ENCODE results near the gene CCDC154. TPM values are rescaled to one million over a fixed set of nuclear protein-coding genes. Genes with fewer than 3 reads are reported as not detected.

The CCDC154 gene
- total and polyA plus RNA-seq, 2 of the 4 experiments (the other 2 are of a cell fraction) = 0.09 TPM; not detected in 1

DNA sequence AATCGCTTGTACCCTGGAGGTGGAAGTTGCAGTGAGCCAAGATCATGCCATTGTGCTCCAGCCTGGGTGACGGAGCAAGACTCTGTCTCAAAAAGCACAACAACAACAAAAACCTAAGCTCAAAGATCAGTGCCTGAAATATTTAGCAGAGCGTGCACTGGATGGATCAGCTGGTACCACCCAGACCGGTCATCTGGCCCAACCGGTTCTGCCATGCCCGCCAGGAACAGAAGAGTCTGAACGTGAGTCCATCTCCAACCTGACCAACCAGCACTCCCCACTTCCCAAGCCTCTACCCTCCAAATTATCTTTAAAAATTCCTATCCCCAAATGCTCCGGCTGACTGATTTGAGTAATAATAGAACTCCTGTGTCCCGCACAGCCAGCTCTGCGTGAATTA lies 22.3 kb downstream of the CCDC154 start:
- TF ChIP-seq MAZ (IDR thresholded peaks at IDR 0.05; ENCODE audit: borderline replicate concordance, low read depth, low read length) = no peak
- TF ChIP-seq, protein P1, sequence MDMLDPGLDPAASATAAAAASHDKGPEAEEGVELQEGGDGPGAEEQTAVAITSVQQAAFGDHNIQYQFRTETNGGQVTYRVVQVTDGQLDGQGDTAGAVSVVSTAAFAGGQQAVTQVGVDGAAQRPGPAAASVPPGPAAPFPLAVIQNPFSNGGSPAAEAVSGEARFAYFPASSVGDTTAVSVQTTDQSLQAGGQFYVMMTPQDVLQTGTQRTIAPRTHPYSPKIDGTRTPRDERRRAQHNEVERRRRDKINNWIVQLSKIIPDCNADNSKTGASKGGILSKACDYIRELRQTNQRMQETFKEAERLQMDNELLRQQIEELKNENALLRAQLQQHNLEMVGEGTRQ (IDR thresholded peaks at IDR 0.05; ENCODE audit: low read depth, low read length) = no peak
- TF ChIP-seq RCOR1 (IDR thresholded peaks at IDR 0.05; ENCODE audit: insufficient replicate concordance, low read length) = no peak
- TF ChIP-seq BHLHE40 (IDR thresholded peaks at IDR 0.05; ENCODE audit: low read depth, low read length) = no peak
- TF ChIP-seq NFE2L2 (IDR thresholded peaks at IDR 0.05; ENCODE audit: low read depth, low read length) = no peak
- no peak for TF ChIP-seq FOS (IDR thresholded peaks at IDR 0.05; ENCODE audit: low read depth, low read length)
- TF ChIP-seq, protein P2, sequence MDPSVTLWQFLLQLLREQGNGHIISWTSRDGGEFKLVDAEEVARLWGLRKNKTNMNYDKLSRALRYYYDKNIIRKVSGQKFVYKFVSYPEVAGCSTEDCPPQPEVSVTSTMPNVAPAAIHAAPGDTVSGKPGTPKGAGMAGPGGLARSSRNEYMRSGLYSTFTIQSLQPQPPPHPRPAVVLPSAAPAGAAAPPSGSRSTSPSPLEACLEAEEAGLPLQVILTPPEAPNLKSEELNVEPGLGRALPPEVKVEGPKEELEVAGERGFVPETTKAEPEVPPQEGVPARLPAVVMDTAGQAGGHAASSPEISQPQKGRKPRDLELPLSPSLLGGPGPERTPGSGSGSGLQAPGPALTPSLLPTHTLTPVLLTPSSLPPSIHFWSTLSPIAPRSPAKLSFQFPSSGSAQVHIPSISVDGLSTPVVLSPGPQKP (IDR thresholded peaks at IDR 0.05; ENCODE audit: borderline replicate concordance, low read depth, low read length) = no peak
- no peak for TF ChIP-seq MXI1 (IDR thresholded peaks at IDR 0.05; ENCODE audit: borderline replicate concordance, low read depth, low read length)
- no peak for TF ChIP-seq RFX5 (IDR thresholded peaks at IDR 0.05; ENCODE audit: low read depth, low read length)
- TF ChIP-seq POLR2A (IDR thresholded peaks at IDR 0.05; ENCODE audit: low read depth, low read length) = no peak
- TF ChIP-seq, protein P3, sequence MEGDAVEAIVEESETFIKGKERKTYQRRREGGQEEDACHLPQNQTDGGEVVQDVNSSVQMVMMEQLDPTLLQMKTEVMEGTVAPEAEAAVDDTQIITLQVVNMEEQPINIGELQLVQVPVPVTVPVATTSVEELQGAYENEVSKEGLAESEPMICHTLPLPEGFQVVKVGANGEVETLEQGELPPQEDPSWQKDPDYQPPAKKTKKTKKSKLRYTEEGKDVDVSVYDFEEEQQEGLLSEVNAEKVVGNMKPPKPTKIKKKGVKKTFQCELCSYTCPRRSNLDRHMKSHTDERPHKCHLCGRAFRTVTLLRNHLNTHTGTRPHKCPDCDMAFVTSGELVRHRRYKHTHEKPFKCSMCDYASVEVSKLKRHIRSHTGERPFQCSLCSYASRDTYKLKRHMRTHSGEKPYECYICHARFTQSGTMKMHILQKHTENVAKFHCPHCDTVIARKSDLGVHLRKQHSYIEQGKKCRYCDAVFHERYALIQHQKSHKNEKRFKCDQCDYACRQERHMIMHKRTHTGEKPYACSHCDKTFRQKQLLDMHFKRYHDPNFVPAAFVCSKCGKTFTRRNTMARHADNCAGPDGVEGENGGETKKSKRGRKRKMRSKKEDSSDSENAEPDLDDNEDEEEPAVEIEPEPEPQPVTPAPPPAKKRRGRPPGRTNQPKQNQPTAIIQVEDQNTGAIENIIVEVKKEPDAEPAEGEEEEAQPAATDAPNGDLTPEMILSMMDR (conservative IDR thresholded peaks at IDR 0.05; ENCODE audit: low read depth, low read length) = no peak
- TF ChIP-seq MAFK (IDR thresholded peaks at IDR 0.05; ENCODE audit: low read depth, low read length) = no peak
- no peak for TF ChIP-seq CEBPB (IDR thresholded peaks at IDR 0.05; ENCODE audit: low read depth, low read length)
- TF ChIP-seq SMC3 (IDR thresholded peaks at IDR 0.05; ENCODE audit: low read depth, low read length) = no peak
- no peak for TF ChIP-seq CHD1 (IDR thresholded peaks at IDR 0.05; ENCODE audit: low read depth, low read length)
- no peak for TF ChIP-seq RAD21 (IDR thresholded peaks at IDR 0.05; ENCODE audit: low read length)
- Histone ChIP-seq H4K8ac (ENCODE audit: low read depth in 2 of 2, low read length in 2 of 2) (peak overlapping the region; percentile 58 to 65; a peak in 3 of 4 replicates), H2BK20ac (ENCODE audit: low read depth, low read length) (no peak overlapping the region), H3K23ac (ENCODE audit: low read depth, low read length) (no peak overlapping the region), H3K56ac (ENCODE audit: extremely low read depth, insufficient read depth, low read length) (no peak overlapping the region), H2AK9ac (replicated peaks; ENCODE audit: low read depth, low read length, poor library complexity) (peak overlapping the region; percentile 78), H4K20me1 (ENCODE audit: insufficient read depth, low read length) (no peaks in the 10 kb centered on the region), H4K5ac (ENCODE audit: low read depth, low read length) (no peak overlapping the region), H3K9me3 (ENCODE audit: control insufficient read depth, insufficient read depth, low read length) (no peaks in the 10 kb centered on the region), H3K4me2 (ENCODE audit: low read depth, low read length) (no peak overlapping the region), H2BK120ac (ENCODE audit: low read depth, low read length) (no peak overlapping the region), H2BK5ac (ENCODE audit: low read depth, low read length, poor library complexity, severe bottlenecking) (no peak overlapping the region), H2AK5ac (ENCODE audit: low read depth, low read length) (peak overlapping the region; percentile 67; the same call in 1 of the 2 replicates), H3K27ac (ENCODE audit: insufficient read depth, low read length) (no peak overlapping the region), H3K18ac (ENCODE audit: low read depth, low read length) (no peak overlapping the region), H4K91ac (ENCODE audit: insufficient read depth, low read depth, low read length) (no peak overlapping the region), H3K9me1 (ENCODE audit: insufficient read depth, low read length) (no peaks in the 10 kb centered on the region), H3K4me1 (ENCODE audit: control insufficient read depth, insufficient read depth, low read length) (peaks cover 3% of the 10 kb centered on the region; the same call in 1 of the 2 replicates), H3K79me1 (ENCODE audit: low read depth in 1 of 2, low read length in 2 of 2) (peaks cover 11 to 23% of the 10 kb centered on the region in 2 experiments), H2BK15ac (ENCODE audit: low read depth, low read length) (no peak overlapping the region), H3K36me3 (ENCODE audit: control insufficient read depth, insufficient read depth, low read length) (no peaks in the 10 kb centered on the region), H3K27me3 (ENCODE audit: control insufficient read depth, insufficient read depth, low read length) (no peaks in the 10 kb centered on the region), H2AFZ (replicated peaks; ENCODE audit: low read length, poor library complexity) (no peak overlapping the region), H3K9ac (ENCODE audit: low read depth, low read length) (no peak overlapping the region), H3K14ac (replicated peaks; ENCODE audit: low read depth, low read length) (no peak overlapping the region), H3K4ac (ENCODE audit: low read depth, low read length) (no peak overlapping the region), H3K4me3 (ENCODE audit: insufficient read depth, low read depth, low read length) (no peak overlapping the region)
- ChIA-PET CTCF (no interaction called here), POLR2A (ENCODE audit: unreplicated experiment) (no interaction called here)
- no TSS peak for BruUV-seq (replicated peaks)
- in situ Hi-C loops (cut with MboI; ENCODE audit: low sequenced_read_pairs) = no loop called here
- intact Hi-C loops (cut with micrococcal nuclease) = loop anchor here (10.0 kb wide), 1 partner anchor 53 kb away; the partner anchor contains the start of gene CLCN7
- DNase-seq (no peak), ATAC-seq (ENCODE audit: low read depth) (no peak)
- WGBS, 2 experiments (ENCODE audit: extremely low coverage in 2 of 2, insufficient read length in 1 of 2) = 100% methylated on average over 2 of the region's 10 CpGs; no CpG with 5 or more reads in 1 of the 2 experiments
- dilution Hi-C loops (cut with HindIII; ENCODE audit: low sequenced_read_pairs, unreplicated experiment) = no loop called here

All from IMR-90 (cell line).